ENCODE data around the gene SEMA3F. TPM values are rescaled to one million over a fixed set of nuclear protein-coding genes. Genes with fewer than 3 reads are reported as not detected.

SEMA3F gene
- total RNA-seq, 1 donor from 2014 or later: 10.2 TPM

GRCh38 chr3:50192689-50193141, 37.6 kb downstream of the SEMA3F start:
- intact Hi-C loops (cut with micrococcal nuclease): loop anchor here (10.0 kb wide), 1 partner anchor 82 kb away; the partner anchor contains the start of gene LSMEM2
- peaks cover 51% of the 10 kb centered on the region for H3K27me3 ChIP-seq (ENCODE audit: low read depth)
- H3K4me1 ChIP-seq: peaks cover 27% of the 10 kb centered on the region
- peak; percentile 60 for DNase-seq
- H3K4me3 ChIP-seq: no peak overlapping the region
- H3K36me3 ChIP-seq: no peaks in the 10 kb centered on the region
- no peak overlapping the region for H3K27ac ChIP-seq (replicated peaks)
- H3K9me3 ChIP-seq (replicated peaks): no peaks in the 10 kb centered on the region
- peak; percentile 91 for TF ChIP-seq CTCF (IDR thresholded peaks at IDR 0.05; ENCODE audit: borderline replicate concordance)

DNA sequence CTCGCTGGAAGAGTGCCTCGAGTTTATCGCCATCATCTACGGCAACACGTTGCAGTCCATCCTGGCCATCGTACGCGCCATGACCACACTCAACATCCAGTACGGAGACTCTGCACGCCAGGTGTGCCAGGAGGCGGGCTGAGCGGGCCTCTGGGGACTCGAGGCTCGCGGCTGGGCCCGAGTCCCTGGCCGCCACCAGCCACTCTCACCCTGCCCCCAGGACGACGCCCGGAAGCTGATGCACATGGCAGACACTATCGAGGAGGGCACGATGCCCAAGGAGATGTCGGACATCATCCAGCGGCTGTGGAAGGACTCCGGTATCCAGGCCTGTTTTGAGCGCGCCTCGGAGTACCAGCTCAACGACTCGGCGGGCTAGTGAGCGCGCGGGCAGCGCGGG, 38.2 kb downstream of the SEMA3F start:
- Histone ChIP-seq H3K9me3 (replicated peaks) (no peaks in the 10 kb centered on the region), H3K4me1 (peaks cover 27% of the 10 kb centered on the region), H3K27ac (replicated peaks) (no peak overlapping the region), H3K27me3 (ENCODE audit: low read depth) (peaks cover 57% of the 10 kb centered on the region), H3K4me3 (no peak overlapping the region), H3K36me3 (no peaks in the 10 kb centered on the region)
- no peak for DNase-seq
- TF ChIP-seq CTCF (IDR thresholded peaks at IDR 0.05; ENCODE audit: borderline replicate concordance): no peak
- intact Hi-C loops (cut with micrococcal nuclease): loop anchor here (10.0 kb wide), 1 partner anchor 82 kb away; the partner anchor contains the start of gene LSMEM2

DNA sequence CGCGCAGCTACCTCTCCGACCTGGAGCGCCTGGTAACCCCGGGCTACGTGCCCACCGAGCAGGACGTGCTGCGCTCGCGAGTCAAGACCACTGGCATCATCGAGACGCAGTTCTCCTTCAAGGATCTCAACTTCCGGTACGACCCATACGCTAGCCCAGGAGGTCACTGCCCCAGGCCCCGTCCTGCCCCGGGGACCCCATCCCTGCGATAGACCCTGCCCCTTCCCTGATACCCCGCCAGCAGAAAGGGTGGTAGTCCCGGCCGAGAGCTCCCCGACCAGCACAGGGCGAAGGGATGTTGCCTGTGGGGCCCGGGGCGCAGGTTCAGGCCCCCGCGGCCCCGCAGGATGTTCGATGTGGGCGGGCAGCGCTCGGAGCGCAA, 38.6 kb downstream of the SEMA3F start:
- intact Hi-C loops (cut with micrococcal nuclease): loop anchor here (10.0 kb wide), 1 partner anchor 81 kb away; the partner anchor contains the start of gene LSMEM2
- no peaks in the 10 kb centered on the region for H3K9me3 ChIP-seq (replicated peaks)
- TF ChIP-seq CTCF (IDR thresholded peaks at IDR 0.05; ENCODE audit: borderline replicate concordance): no peak
- H3K27me3 ChIP-seq (ENCODE audit: low read depth): peaks cover 61% of the 10 kb centered on the region
- H3K36me3 ChIP-seq: no peaks in the 10 kb centered on the region
- peak overlapping the region; percentile 35 for H3K4me3 ChIP-seq
- no peak for DNase-seq
- no peak overlapping the region for H3K27ac ChIP-seq (replicated peaks)
- H3K4me1 ChIP-seq: peaks cover 27% of the 10 kb centered on the region

- peak; percentile 65 for DNase-seq
- TF ChIP-seq CTCF (IDR thresholded peaks at IDR 0.05; ENCODE audit: borderline replicate concordance): peak; percentile 83
- intact Hi-C loops (cut with micrococcal nuclease): loop anchor here (10.0 kb wide), 1 partner anchor 80 kb away; the partner anchor contains the start of gene LSMEM2
- peaks cover 23% of the 10 kb centered on the region for H3K4me1 ChIP-seq
- no peaks in the 10 kb centered on the region for H3K9me3 ChIP-seq (replicated peaks)
- no peaks in the 10 kb centered on the region for H3K36me3 ChIP-seq
- H3K27me3 ChIP-seq (ENCODE audit: low read depth): peaks cover 67% of the 10 kb centered on the region
- no peak overlapping the region for H3K27ac ChIP-seq (replicated peaks)
- peak overlapping the region; percentile 35 for H3K4me3 ChIP-seq
Observed at GRCh38 chr3:50194128-50194902, 39.2 kb downstream of the SEMA3F start.

DNA sequence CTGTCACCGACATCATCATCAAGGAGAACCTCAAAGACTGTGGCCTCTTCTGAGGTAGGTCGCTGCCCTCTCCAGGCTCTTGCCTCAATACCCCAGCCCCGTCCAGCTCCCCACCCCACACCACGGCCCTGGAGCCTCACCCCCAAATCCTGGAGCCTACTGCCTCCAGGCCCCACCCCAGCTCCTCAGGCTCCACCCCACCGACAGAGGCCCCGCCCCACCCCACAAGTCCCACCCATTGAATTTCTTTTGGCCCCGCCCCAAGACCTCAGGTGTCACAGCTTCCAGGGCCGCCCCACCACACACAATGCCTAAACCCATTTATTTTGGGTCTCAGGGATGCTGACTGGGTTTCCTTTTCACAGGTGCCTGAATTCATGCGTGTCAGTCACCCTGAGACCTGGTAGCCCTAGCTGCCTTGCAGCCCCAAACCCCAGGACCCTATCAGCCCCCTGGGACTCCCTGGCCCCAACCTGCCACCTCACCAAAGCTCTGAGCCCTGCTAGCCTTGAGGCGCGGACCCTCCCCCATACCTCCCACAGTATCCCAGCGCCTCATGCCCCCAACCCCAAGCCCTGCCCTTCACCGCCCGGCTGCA, 39.9 kb downstream of the SEMA3F start:
- peak overlapping the region; percentile 35 for H3K4me3 ChIP-seq
- intact Hi-C loops (cut with micrococcal nuclease): loop anchor here (10.0 kb wide), 1 partner anchor 80 kb away; the partner anchor contains the start of gene LSMEM2
- no peaks in the 10 kb centered on the region for H3K36me3 ChIP-seq
- H3K27me3 ChIP-seq (ENCODE audit: low read depth): peaks cover 74% of the 10 kb centered on the region
- DNase-seq: no peak
- no peaks in the 10 kb centered on the region for H3K9me3 ChIP-seq (replicated peaks)
- TF ChIP-seq CTCF (IDR thresholded peaks at IDR 0.05; ENCODE audit: borderline replicate concordance): no peak
- peaks cover 23% of the 10 kb centered on the region for H3K4me1 ChIP-seq
- H3K27ac ChIP-seq (replicated peaks): no peak overlapping the region

Measured in left ventricle myocardium inferior (tissue), 1 donor.